ENCODE results near the gene HYDIN. TPM values are rescaled to one million over a fixed set of nuclear protein-coding genes. Genes with fewer than 3 reads are reported as not detected.

Gene HYDIN
- total and polyA plus RNA-seq, 9 of the 15 experiments (the other 6 are each of a cell fraction or from before 2014, with no cell fraction given) = 0.08 to 0.43 (median 0.14) TPM; not detected in 1

- 74% methylated on average over 10 of the region's 10 CpGs for WGBS (ENCODE audit: insufficient coverage, low coverage, missing lambda C conversion rate)
Measured at GRCh38 chr16:70758786-70759185, 471.7 kb downstream of the HYDIN start.

More at GRCh38 chr16:70758786-70759185, 471.7 kb downstream of the HYDIN start:
- Histone ChIP-seq H3K36me3 (ENCODE audit: control insufficient read depth, insufficient read depth, low read length) (peaks cover 47% of the 10 kb centered on the region; the same call in 2 of the 3 replicates), H3K27me3 (ENCODE audit: control insufficient read depth in 2 of 2, insufficient read depth in 2 of 2, low read length in 2 of 2) (no peaks in the 10 kb centered on the region), H3K9ac (ENCODE audit: insufficient read depth in 1 of 2, low read depth in 2 of 2, low read length in 2 of 2) (peak overlapping the region in 1 of 2 experiments; percentile 59; a peak in 2 of 4 replicates), H3K4me1 (replicated peaks in 1 of 2; ENCODE audit: control insufficient read depth in 2 of 2, insufficient read depth in 2 of 2, low read length in 2 of 2) (peaks cover 0 to 9% of the 10 kb centered on the region in 2 experiments; a peak in 3 of 5 replicates), H3K4me2 (ENCODE audit: insufficient read depth, low read length) (no peak overlapping the region), H3K9me3 (replicated peaks; ENCODE audit: control insufficient read depth, insufficient read depth, low read depth, low read length) (no peaks in the 10 kb centered on the region), H3K4me3 (no peak overlapping the region), H2AFZ (ENCODE audit: low read depth, low read length) (no peak overlapping the region), H4K20me1 (replicated peaks; ENCODE audit: control insufficient read depth, insufficient read depth, low read length) (no peaks in the 10 kb centered on the region), H3K27ac (ENCODE audit: extremely low read depth, low read depth, low read length) (no peak overlapping the region), H3K79me2 (ENCODE audit: control insufficient read depth, insufficient read depth, low read length) (no peaks in the 10 kb centered on the region), H3K9me1 (ENCODE audit: control insufficient read depth, insufficient read depth, low read length) (no peaks in the 10 kb centered on the region)
- DNase-seq (ENCODE audit: extremely low read depth in 1 of 4, low spot score in 3 of 4) (no peak), FAIRE-seq (no peak), ATAC-seq (no peak)
- intact Hi-C loops (cut with micrococcal nuclease) (no loop called here), in situ Hi-C loops (cut with MboI) (no loop called here)
- TF ChIP-seq RNF219 (CRISPR knock-in tag; IDR thresholded peaks at IDR 0.05) = no peak
- no peak for TF ChIP-seq OTX1 (CRISPR knock-in tag; IDR thresholded peaks at IDR 0.05)
- TF ChIP-seq GABPB2 (CRISPR knock-in tag; conservative IDR thresholded peaks at IDR 0.05) = no peak
- TF ChIP-seq ZHX1 (conservative IDR thresholded peaks at IDR 0.05; ENCODE audit: low read length) = no peak
- TF ChIP-seq SMAD4 (CRISPR knock-in tag; conservative IDR thresholded peaks at IDR 0.05) = no peak
- no peak for TF ChIP-seq ZBED1 (IDR thresholded peaks at IDR 0.05)
- no peak for TF ChIP-seq FIP1L1 (IDR thresholded peaks at IDR 0.05; ENCODE audit: low read depth, low read length, poor library complexity, severe bottlenecking)
- TF ChIP-seq SMARCC2 (IDR thresholded peaks at IDR 0.05; ENCODE audit: low read depth) = no peak
- no peak for TF ChIP-seq RHOXF2B (CRISPR knock-in tag; conservative IDR thresholded peaks at IDR 0.05)
- no peak for TF ChIP-seq ZKSCAN1 (IDR thresholded peaks at IDR 0.05; ENCODE audit: low read depth, low read length)
- no peak for TF ChIP-seq CHD1 (IDR thresholded peaks at IDR 0.05; ENCODE audit: low read length)
- no peak for TF ChIP-seq RERE (CRISPR knock-in tag; IDR thresholded peaks at IDR 0.05; ENCODE audit: borderline replicate concordance)
- TF ChIP-seq PRMT5 (CRISPR knock-in tag; IDR thresholded peaks at IDR 0.05) = no peak
- ChIA-PET POLR2A (interaction anchor here (0.9 to 1.5 kb wide), 2 partner anchors 13 to 184 kb away, joined by 3 to 4 read pairs; no protein-coding TSS in a partner anchor), CTCF (ENCODE audit: low intra/inter-chr PET ratio) (no interaction called here)
- no TSS peak for BruUV-seq (replicated peaks)
